Upper lobe of left lung (tissue), 4 donors: ENCODE data around the gene CBS.

Experiments
- CTCF ChIP-seq, 6 experiments: fragments of 450-650 bp in 4 of 6; fragments of 200-600 bp in 2 of 6; sonication (generic) in 2 of 6; IDR thresholded peaks; one replicate each; pipeline ENCODE4 v1.5.1; 2016 to 2019; ENCODE audit warnings: antibody characterized with exemption in 6 of 6
- POLR2AphosphoS5 ChIP-seq, 2 donors: sonication (generic); formaldehyde crosslinking; IDR thresholded peaks; one replicate each; pipeline ENCODE4 v1.5.1; 2017; ENCODE audit warnings: antibody characterized with exemption in 2 of 2

GRCh38 chr21:43020177-43020576, 55.5 kb downstream of the CBS start:
- TF ChIP-seq CTCF (IDR thresholded peaks at IDR 0.05) (no peak), POLR2AphosphoS5 (IDR thresholded peaks at IDR 0.05) (no peak)
